SKM-1 (cell line): Measurements from ENCODE around the gene KRR1.
"Not testable (repeated sequence)": the region's sequence is repeated elsewhere in the genome, so short reads cannot be mapped to it uniquely, and the experiment has no call there.

Source experiments
- DNase-seq: peaks from one replicate; lab custom pipeline; 2025; ENCODE audit not compliant: unreplicated experiment; lab: John Stamatoyannopoulos, UW

KRR1 gene

DNA sequence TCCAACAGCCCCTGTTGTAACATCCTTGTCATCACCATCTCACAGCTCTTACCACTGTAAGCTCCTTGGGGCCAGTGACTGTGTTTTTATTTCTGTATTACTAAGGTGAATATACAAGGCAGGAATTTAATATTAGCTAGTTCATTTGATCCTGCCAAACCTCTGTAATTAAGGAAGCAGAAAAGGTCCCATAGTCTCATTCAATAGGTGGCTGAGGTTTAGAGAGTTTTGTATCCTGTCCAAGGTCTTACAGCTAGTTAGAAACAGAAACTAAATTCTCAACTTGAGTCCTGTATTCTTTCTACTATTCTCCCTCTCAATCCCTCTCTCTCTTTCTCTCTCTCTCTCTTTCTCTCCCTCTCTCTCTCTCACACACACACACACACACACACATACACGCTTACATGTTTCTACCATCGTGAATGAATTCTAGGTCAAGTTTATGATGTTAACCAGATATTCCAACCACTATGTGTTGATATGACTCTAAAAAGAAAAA is 31.4 kb downstream of the KRR1 start:
- DNase-seq, result no peak

DNA sequence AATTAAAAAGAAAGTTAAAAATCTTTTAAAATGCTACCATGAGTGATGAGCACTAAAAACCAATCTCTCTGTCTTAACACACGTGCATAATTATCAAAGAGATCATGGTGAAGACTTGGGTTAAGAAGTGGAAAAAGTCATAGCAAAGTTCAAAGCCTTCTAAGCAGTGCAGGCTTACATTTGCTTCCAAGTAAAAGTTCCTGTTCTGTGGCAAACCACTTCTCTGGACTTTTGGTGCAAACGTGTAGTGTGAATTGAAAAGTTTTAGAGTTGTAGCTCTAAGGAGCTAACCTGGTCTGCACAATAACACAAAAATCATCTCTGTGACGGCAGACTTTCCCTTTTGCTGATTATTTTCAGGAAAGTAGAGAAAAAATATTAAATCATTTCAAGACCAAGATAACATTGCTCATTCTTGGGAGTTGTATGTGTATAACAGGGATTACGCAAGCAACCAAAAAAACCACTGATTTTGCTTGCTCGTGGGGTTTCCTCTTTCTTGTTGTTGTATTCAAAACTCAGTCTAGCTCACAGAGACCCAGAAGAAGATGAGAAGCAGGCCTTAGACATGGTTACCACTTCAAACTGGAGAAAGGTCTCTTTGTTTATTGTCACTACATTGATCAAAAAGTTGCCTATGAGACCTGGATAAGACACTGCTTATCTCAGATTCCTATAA is 33.2 kb downstream of the KRR1 start:
- DNase-seq, result peak; percentile 37

DNA sequence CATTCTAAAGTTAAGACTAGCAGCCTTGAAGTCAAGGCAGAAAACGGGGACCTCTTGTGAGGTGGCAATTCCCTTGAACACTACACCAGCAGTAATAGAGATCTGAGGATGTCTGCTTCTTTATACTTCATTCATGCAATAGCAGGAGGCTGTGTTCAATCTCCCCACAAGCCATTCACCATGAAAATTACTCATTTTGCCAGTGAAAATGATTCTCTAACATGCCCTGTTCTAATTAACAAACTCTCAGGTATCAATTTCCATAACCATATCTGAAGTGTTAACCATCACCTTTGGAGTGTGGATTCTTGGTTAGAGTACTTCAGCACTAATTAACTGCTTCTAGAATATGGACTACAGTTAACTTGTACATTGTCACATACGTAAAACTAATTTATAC is 34.3 kb downstream of the KRR1 start:
- DNase-seq, result no peak

DNA sequence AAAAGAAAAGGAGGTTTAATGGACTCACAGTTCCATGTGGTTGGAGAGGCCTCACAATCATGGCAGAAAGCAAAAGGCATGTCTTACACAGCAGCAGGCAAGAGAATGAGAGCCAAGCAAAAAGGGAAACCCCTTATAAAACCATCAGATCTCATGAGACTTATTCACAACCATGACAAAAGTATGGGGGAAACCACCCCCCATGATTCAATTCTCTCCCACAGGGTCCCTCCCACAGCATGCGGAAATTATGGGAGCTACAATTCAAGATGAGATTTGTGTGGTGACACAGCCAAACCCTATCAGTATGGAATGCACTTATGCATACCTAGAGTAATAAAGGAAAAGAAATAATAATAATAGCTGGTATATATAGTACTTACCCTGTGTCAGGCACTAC is 35.3 kb downstream of the KRR1 start:
- no peak for DNase-seq

DNA sequence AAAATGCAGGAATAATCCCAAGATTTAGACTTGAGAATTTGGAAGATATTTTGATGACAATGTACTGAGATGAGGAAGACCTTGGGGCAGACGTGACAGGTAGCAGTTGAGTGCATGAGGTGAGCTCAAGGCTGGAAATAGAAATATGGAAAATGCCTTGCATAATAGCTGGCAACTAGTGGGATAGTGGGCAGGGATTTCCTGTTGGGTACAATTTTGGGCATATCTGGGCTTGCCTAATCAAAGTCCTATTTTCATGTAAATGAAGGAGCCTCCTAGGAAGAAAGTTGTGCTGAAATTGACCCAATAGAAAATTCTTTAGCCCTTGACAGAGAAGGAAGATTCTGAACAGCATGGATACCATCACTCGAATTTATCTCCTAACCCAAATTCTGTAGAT is 37.3 kb downstream of the KRR1 start:
- no peak for DNase-seq

DNA sequence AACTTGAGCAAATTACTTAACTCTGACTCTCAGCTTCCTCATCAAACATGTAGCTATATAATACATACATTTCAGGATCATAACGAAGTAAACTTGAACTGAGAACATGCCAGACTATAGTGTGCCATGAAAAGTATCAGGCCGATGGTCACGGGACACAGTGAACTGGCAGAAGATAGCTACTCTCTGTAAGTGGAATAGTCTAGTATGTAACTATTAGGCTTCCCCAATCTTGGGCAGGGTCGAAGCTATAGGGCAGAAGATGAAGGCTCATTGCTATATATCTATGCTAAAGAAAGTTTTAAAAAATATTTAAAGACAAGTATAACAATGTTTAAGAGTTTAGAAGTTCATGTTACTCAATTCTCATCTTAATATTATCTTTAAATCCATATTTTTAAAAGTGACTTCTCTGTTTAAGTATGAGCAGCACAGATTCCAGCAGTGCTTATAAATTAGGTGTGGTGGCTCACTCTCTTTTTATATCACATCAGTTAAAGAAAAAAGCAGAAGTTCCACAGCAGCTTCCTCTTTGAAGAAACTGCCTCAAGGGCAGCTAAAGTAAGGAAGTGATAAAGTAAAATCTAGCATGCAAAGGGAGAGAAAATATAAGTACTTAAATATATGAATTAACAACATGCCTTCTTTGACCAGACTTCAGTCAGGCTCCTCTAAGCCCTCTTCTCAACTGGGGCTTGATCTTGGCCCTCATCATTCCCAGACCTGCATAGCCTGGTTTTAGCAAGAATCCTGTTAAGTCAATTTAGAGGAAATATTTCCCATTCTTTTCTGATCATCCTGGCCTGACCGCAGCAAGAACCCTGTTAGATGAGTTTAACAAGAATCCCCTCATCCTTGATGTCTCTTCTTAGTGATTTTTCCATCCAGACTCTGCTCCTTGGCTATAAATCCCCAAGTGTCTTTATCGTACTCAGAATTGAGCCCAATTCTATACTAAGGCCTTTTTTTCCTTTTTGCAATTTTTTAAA is 39.2 kb downstream of the KRR1 start:
- DNase-seq, result peak; percentile 64

DNA sequence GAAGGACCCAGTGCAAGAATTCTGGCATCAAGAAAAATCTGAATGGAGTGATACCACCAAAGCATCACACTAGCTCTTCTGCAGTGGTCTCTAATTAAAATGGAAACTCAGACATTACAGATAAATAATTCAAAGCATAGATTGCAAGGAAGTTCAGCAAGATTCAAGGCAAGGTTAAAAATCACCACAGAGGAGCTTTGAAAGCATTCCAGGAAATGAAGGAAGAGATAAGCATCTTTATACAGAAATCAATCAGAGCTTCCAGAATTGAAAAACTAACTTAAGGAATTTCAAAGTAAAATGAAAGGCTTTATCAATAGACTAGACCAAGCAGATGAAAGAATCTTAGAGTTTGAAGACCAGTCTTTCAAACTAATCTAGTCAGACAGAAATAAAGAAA is 51.2 kb downstream of the KRR1 start:
- DNase-seq, result no peak

DNA sequence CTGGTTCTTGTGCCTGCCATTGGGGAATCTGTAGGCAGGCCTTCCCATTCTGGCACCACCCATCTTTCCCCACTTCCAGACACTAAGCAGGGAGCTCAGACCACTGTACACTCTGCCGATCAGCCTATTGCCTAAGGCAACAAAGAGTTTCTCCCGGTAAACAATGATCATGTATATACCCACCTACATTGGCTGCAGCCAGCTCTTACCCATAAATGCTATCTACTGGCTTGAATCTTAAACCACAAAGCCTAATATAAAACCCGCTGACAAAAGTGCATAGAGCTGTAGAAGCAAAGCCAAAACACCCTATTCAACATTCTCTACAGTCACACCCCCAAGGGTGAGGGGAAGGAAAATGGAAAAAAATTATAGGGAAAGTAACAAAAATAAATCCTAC is 51.7 kb downstream of the KRR1 start:
- DNase-seq, result no peak

DNA sequence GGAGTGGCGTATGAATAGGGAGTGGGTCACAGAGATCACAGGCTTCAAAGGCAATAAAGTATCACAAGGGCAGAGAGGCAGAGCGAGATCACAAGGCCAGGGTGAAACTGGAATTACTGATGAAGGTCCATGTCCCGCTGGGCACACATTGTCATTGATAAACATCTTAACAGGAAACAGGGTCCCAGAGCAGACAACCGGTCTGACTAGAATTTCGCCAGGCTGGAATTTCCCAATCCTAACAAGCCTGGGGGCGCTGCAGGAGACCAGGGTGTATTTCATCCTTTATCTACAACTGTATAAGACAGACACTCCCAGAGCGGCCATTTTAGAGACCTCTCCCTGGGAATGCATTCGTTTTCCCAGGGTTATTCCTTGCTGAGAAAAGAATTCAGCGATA is 53.5 kb downstream of the KRR1 start:
- not testable (repeated sequence) for DNase-seq

DNA sequence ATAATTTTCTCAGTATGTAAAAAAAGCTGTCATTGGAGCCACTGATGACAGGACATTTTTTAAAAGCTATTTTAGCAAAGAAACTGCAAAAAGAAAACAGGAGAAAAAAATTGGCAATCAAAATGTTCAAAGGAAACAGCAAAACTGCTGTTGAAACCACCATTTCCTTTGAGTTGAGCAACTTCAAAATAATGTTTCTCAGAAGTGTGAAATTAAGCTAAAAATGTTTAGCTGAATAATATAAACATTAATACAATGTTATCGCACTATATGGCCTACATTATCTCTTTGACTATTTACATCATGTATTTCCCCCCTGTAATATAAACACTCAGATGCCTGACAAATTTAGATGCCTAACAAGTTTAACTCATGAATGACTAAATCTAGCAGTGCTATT is 54.2 kb downstream of the KRR1 start:
- DNase-seq, result no peak

DNA sequence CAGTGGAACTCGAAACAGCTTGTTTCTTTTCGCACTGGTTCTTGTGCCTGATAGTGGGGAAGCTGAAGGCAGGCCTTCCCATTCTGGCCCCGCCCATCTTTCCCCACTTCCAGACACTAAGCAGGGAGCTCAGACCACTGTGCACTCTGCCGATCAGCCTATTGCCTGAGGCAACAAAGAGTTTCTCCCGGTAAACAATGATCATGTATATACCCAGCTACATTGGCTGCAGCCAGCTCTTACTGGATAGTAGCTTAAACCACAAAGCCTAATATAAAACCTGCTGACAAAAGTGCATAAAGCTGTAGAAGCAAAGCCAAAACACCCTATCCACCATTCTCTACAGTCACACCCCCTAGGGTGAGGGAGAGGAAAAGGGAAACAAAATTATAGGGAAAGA is 55.6 kb downstream of the KRR1 start:
- no peak for DNase-seq

DNA sequence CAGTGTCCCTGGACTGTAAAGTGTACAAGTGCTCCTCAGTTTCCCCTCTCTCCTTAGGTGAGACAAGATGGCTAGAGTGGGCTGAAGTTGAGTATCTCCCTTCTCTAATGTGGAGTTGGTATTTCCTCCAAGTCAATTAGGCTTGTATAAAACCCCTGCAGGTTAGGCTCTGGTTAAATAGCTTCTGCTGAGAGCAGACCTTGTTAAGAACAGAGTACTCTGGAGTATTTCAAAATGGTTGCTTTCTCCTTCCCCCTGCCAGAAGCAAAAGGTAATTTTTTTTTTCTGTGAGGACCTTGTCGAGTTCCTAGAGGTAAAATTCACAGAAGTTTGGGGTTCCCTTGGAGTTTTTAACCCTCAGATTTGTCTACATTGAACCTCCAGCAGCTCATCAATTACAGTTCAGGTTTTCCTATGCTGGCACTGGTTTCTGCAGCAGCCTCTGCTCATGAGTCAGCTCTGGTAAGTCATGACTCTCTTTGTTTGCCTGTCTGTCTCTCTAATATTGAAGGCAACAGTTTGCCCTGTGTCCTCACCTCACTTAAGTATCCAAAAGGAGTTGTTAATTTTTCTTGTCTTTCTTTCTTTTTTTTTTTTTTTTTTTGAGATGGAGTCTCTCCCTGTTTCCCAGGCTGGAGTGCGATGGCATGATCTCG is 58.6 kb downstream of the KRR1 start:
- DNase-seq, result no peak

DNA sequence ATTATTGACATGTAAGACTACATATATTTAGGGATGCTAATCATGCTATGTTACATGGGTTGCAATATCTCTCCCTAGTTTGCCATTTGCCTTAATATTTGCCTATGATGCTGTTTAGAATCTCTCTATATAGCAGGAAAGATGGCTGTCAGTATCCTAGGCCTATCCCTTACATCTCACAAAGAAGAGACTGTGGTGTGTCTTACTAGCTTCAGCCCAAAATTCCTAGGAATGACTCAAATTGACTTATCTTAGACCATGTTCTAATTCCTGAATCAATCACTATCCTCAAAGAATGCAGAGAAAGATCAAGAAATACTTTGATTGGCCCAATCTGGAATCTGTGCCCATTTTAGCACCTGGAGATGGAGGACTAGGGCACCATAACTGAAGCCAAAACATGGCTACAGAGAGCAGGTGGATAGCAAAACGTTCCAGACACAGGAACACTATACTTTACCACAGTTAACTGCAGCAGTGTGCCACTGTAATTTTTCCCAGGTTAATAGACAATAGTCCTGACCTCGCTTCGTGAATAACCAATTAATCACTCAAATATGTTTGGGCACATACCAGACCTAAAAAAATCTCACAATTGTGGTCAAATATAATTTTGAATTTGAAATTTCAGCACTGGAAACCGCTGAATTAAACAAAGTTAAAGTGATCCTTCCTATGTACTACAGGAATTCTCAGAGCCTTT is 63.6 kb downstream of the KRR1 start:
- no peak for DNase-seq

DNA sequence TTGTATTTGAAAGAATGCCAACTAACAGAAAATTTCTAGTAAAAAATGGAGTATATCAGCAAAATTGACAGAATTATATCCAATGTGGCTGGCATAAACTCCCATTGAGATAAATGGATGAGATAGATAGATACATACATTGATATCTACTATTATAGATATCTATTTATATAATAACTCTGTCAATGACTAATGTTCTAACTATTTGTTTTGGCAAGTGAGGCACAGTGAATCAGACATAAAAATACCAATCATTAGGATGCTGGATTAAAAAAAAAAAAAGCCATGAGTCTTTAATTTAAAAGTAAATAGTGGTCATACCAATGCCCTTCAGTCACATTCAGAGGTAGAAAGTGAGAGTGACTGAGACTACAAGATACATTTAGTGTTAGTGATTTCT is 64.6 kb downstream of the KRR1 start:
- DNase-seq, result no peak

DNA sequence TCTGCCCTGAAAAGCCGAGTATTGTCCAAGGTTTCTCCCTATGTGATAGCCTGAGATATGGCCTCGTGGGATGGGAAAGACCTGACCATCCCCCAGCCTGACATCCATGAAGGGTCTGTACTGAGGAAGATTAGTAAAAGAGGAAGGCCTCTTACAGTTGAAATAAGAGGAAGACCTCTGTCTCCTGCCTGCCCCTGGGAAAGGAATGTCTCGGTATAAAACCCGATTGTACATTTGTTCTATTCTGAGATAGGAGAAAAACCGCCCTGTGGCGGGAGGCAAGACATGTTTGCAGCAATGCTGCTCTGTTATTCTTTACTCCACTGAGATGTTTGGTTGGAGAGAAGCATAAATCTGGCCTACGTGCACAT is 66.3 kb downstream of the KRR1 start:
- DNase-seq, result not testable (repeated sequence)

DNA sequence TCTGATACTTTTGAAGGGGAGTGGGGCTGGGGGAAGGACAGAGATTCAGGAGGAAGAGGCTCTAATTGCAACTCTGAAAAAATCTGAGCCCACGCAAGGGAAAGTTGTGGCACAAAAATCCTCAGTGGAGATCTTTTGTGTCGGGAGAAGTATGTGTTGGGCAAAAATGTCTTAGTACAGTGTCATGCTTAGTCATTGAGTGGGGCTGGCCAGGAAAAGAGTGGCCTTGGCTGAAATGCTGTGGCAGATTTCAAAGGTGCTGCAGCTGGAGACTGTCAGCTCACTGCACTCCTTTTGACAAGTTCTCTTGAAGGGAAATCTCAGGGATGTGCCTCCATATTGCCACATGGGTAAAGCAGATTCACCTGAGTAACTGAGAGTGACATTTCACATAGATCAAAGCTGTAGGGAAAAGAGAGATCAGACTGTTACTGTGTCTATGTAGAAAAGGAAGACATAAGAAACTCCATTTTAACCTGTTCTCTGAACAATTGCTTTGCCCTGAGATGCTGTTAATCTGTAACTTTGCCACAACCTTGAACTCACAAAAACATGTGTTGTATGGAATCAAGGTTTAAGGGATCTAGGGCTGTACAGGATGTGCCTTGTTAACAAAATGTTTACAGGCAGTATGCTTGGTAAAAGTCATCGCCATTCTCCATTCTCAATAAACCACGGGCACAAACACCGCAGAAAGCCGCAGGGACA is 66.8 kb downstream of the KRR1 start:
- DNase-seq, result no peak

DNA sequence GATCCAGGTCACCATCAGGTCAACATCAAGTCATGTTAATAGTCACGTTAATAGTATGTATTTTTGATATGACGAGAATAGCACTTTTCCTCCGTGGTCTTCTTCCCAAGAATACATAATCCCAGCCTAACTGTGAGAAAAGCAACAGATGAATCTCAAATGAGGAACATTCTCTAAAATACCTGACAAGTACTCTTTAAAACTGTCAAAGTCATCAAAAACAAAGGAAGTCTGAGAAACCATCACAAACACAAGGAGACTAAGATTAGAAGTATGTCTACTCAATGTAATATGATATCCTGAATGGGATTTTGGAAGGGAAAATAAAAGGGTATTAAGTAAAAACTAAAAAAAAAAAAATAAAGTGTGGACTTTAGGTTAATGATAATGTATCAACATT is 67.7 kb downstream of the KRR1 start:
- DNase-seq, result no peak

DNA sequence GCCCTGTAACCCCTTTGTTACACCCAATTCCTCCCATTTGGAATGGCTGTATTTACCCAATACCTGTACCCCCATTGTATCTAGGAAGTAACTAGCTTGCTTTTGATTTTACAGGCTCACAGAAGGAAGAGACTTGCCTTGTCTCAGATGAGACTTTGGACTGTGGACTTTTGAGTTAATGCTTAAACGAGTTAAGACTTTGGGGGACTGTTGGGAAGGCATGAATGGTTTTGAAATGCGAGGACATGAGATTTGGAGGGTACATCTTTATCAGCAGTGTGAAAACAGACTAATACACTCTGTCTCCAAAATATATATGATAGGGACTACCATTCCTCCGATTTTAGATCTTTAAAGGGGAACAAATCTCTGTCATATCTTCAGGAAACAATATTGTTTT is 69.0 kb downstream of the KRR1 start:
- not testable (repeated sequence) for DNase-seq

DNA sequence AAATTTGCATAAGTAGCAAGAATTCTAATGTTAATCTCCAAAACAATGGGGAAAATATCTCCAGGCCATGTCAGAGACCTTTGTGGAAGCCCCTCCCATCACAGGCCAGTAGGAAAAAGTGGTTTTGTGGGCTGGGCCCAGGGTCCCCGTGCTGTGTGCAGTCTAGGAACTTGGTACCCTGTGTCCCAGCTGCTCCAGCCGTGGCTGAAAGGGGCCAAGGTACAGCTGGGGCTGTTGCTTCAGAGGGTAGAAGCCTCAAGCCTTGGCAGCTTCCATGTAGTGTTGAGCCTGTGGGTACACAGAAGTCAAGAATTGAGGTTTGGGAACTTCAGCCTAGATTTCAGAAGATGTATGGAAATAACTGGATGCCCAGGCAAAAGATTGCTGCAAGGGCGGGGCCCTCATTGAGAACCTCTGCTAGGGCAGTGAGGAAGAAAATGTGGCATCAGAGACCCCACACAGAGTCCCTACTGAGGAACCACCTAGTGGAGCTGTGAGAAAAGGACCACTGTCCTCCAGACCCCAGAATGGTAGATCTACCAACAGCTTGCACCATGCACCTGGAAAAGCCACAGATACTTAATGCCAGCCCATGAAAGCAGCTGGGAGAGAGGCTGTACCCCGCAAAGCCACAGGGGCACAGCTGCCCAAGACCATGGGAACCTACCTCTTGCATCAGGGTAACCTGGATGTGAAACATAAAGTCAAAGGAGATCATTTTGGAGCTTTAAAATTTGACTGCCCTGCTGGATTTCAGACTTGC is 69.5 kb downstream of the KRR1 start:
- DNase-seq, result not testable (repeated sequence)
